Muscle of arm (tissue), 12 donors: Measurements from ENCODE around the gene UPF1. TPM values are rescaled to one million over a fixed set of nuclear protein-coding genes. Genes with fewer than 3 reads are reported as not detected.

Experiments
- DNase-seq: peaks from one replicate; pipeline ENCODE4 v3.0.0-alpha.2; 2013
- polyA plus RNA-seq, 12 donors: library from polyadenylated mRNA; unstranded; fragments of 120-200 nt; gene quantifications; one replicate each; pipeline ENCODE4 v1.2.1, GENCODE V29; 2013; ENCODE audit not compliant: insufficient read length in 12 of 12

Gene UPF1
- polyA plus RNA-seq, 12 donors: 25.3 to 86.6 (median 33.8) TPM; not detected in 1

GRCh38 chr19:18833849-18834643 is 2.3 kb downstream of the UPF1 start:
- DNase-seq: no peak

DNA sequence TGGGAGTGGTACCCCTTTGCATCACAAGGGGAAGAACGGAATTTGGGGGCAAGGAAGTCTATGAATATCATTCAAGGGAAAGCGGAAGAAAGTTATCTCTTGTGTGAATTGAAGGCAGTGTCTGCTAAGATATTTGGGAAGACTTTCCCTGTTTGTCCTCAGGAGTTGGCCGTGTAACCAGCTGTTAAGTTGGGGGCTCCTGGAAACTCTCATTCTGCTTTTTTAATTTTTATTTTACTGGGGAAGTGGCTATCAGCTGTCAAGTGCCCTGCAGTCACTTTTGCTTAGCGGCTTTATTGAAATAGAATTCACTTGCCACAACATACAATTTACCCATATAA is 2.9 kb downstream of the UPF1 start:
- DNase-seq: no peak

DNA sequence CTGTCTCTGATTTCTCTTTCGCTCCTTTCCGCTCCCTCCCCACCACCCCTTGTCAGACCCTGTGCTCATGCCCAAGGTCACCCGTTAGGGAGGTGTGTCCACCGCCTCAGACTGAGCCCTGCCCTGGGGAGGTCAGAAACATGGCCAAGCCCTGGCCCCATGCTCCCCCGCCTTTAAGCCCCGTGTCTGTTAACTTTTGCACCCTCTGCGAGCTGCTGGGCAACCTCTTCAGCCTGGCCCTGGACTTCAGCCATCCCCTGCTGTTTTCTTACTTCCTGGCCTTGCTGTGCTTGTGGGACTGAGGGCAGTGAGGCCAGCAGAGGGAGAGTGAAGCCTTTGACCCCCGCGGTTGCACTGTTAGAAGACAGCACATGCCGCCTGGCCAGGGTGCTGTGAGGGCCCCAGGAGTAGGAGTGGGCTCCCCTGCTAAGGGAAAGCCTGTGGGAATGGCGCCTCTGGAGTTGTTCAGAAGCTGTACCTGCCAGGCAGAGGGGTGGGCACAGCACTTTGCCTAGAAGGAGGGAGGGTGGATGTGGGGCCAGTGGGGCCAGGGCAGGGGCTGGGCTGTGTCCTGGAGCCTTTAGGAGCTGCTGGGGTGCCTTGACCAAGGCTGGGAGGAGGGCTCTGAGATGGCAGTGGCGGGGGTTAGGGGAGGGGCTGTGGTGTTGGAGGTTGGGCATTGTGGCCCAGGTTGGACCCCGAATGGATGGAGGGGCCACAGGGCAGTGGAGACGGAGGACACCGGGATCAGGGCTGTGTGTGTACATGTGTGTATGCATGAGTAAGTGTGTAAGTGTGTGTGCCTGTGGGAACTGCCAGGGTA is 7.9 kb downstream of the UPF1 start:
- DNase-seq: no peak

DNA sequence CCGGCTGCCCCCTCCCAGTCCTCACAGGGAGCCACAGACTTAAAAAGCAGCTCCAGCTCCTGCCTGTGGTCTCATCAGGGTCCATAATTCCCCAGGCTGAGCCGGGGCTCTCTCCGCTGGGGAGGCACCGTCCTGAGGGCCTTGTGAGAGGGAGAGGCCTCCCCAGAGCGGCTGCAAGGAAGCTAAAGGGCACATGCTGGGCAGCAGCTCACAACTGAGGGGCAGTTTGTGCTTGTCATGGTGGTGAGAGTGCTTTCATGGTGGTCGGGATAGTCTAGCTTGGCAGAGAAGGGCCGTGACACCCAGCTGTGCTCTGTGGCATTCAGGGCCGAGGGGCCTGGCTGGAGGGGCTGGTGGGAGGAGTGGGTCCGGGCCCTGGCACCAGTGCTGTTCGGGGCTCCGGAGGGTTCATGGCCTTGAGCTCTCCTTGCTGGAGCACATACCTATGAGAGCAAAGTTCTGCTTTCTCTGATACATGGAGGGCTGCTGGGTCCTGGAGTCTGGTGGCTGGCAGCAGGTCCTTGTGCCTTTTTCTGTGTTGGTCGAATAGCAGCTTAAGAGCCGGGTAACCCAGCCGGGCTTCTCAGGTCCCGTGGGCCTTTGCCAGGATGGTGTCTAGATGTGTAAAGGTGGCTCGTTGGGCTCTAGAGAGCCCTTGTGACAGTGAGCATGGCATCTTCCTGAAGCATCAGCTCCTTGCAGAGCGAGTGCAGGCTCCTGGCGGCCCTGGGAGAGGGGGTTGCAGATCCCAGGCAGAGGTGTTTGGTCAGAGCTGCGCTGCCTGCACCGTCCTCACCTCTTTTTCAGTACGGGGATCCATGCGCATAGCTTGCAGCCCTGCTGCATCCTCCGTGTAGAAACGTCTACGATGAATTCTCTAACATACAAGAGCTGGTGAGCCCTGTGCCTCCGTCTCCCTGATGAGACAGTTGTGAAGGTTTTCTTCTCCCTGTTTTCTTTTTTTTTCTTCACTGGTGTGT is 8.8 kb downstream of the UPF1 start:
- DNase-seq: no peak

DNA sequence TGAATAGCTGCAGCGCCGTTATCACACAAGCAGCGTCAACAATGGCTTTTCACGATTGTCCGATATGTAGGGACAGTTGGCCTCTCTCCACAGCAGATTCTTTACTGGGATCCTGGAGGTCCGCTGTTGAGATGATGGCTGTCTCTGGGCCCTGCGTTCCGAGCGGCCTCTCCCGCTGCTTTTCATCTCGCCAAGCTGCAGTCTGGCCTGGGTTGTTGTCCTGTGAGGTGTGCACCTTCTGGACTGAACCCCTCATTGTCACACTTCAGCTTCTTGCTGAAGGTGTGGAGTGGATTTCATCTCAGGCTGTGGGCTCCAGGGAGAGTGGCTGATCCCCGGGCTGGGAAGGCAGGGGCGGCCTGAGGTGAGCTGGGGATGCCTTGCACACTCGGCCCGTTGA is 9.6 kb downstream of the UPF1 start:
- DNase-seq: no peak

GRCh38 chr19:18842166-18842565 is 10.4 kb downstream of the UPF1 start:
- DNase-seq: no peak

DNA sequence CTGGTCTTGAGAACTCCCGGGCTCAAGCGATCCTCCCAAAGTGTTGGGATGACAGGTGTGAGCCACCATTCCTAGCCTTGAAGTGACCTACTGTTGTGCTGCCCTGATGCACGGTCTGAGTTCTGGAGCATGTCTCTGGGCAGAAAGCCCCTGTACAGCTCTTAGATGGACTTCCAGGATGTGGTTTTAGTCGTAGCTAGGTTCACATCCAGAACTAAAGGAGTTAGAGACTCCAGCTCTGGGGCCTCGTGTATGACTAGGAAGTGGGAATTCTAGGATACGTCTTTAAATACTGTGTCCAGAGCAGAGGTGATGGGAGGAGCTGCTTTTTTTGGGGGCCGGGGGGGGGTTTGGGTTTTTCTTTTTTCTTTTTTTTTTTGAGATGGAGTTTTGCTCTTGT is 12.2 kb downstream of the UPF1 start:
- DNase-seq: no peak

DNA sequence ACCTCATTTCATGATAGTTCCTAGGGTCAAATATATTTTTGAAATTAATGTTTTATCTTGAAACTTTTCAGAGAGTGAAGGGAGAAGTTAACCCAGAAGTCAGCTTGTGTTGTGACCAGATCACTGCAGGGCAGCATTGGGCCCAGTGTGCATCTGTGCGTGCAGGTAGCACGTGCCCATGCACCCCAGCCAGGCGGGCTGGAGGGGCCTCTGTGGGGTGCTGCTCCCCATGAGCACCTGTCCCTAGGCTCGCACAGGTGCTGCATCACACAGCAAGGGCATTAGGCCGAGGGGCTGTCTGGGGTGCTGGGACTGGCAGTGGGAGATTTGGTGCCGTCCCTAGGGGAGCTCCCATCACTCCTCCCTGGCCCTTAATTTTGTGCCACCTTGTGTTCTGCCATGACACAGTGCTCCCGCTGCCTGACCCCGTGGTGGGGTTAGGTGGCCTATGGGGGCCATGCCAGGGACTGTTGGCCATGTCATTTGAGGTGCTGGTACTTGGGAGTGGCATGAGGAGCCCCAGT is 13.1 kb downstream of the UPF1 start:
- DNase-seq: no peak

- no peak for DNase-seq
These were observed 14.2 kb downstream of the UPF1 start for GRCh38 chr19:18845961-18846360.

DNA sequence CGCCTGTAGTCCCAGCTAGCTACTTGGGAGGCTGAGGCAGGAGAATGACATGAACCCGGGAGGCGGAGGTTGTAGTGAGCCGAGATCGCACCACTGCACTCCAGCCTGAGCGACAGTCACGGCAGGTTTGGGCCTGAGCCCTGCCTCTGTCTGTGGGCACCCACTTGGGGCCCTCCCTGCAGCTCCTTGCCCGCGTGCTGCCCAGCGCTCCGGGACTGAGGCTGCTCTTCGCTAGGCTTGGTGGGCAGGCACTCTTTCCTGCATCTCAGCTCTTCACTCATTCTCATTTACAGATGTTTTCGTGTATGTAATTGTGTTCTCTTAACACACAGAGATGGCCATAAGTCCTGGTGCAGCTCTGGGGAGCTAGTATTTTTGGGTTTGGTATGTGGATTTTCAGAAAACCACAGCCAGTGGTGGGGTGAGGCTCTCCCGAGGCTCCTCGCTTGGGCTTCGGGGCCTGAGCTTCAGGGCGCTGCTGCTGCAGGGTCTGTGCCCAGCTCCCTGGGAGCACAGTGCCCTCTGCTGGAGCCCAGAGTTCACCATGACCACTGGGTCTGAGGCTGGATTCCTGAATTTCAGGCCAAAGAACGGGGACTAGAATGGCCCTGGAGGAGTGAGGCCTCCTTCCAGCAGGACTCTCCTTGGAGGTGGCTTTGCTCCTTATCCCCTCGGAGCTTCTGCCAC is 15.2 kb downstream of the UPF1 start:
- peak; percentile 84 for DNase-seq

DNA sequence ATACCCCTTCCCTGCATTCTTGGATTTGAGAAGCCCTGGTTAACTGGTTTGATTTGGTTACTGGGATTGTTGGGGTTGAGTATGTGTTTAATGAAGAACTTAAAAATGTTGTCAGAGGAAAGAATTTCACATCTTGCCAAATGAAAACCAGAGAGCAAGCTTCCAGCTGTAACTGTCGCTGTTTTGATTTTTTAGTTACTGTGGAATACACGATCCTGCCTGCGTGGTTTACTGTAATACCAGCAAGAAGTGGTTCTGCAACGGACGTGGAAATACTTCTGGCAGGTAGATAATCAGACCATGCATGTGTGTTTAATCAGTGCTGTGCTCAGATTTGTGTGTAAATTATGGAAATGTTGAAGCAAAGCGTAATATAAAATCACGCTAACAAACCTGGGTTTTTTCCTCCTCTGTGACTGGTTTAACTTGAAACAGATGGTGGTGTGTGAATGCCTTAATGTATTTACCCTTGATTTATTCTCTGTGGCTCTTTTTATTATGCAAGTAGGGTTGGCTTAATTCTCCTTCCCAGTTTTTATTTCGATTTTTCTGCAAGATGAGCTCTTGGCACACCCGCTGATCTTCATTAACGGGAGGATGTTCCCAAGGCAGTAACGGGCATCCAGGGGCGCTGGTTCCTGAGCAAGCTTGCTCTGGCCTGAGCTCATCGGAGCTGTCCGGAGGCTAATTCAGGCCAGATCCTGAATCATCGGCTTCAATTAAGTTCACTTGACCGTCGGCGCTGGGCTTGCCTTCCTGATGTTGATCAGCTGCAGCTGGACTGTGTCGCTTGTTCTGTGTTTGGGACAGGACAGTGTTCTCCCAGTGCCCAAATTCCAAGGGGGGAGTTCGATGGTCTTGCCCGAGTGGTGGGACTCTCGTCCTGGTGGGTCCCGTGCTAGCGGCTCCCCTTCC is 16.0 kb downstream of the UPF1 start:
- peak; percentile 57 for DNase-seq

GRCh38 chr19:18848878-18849661 is 17.3 kb downstream of the UPF1 start:
- peak; percentile 76 for DNase-seq

DNA sequence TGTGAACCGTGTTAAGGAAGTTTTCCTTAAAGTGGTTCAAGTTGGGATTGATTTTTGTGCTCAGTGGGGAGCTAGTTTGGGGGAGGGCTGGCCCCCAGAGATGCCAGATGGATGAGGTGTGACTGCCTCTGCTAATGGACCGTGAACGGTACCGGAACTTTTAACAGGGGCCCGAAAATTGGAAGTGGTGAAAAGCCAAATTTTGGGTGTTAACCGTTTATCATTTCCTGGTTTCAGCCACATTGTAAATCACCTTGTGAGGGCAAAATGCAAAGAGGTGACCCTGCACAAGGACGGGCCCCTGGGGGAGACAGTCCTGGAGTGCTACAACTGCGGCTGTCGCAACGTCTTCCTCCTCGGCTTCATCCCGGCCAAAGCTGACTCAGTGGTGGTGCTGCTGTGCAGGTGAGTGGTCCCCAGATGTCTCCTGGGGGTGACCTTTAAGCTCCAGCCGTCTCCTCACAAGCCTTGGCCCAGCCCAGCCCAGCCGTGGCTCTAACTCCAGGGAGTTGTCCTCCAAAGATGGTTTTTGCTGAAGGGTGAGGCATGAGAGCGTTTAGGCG is 18.2 kb downstream of the UPF1 start:
- DNase-seq: no peak

DNA sequence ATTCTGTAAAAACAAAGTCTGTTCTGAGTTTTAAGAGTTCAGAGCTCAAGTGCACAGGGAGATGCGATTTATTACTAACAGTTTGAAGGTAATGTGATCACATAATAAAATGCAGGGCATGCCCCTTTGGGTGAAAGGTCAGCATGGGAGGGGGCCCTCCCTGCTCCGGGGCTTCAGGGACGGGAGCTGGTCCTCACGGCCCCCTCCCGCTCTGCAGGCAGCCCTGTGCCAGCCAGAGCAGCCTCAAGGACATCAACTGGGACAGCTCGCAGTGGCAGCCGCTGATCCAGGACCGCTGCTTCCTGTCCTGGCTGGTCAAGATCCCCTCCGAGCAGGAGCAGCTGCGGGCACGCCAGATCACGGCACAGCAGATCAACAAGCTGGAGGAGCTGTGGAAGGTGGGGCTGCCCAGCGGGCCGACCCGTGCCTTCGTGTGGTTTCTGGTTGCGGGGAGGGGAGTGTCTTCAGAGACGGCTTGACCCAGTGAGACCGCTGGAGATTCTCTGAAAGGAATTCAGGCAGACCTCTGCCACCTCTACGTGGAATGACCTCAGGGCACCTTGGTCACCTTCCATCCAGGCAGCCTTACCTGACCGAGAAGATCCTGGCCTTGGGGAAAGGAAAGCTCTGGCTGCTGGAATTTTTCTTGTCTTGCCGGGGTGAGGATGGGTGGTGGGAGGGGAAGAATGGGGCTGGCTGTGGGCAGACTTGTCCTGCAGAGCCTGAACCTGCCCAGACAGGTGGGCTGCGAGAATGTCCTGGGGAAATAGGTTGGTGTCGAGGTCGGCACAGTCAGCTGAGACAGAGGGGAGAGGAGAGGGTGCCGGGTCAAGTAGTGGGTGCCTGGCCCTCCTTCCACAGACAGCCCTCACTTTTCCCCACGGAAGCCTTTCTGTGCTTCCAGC is 19.0 kb downstream of the UPF1 start:
- no peak for DNase-seq

- no peak for DNase-seq
These were observed 20.0 kb downstream of the UPF1 start for GRCh38 chr19:18851673-18852325.

GRCh38 chr19:18852648-18853047 is 20.9 kb downstream of the UPF1 start:
- no peak for DNase-seq

DNA sequence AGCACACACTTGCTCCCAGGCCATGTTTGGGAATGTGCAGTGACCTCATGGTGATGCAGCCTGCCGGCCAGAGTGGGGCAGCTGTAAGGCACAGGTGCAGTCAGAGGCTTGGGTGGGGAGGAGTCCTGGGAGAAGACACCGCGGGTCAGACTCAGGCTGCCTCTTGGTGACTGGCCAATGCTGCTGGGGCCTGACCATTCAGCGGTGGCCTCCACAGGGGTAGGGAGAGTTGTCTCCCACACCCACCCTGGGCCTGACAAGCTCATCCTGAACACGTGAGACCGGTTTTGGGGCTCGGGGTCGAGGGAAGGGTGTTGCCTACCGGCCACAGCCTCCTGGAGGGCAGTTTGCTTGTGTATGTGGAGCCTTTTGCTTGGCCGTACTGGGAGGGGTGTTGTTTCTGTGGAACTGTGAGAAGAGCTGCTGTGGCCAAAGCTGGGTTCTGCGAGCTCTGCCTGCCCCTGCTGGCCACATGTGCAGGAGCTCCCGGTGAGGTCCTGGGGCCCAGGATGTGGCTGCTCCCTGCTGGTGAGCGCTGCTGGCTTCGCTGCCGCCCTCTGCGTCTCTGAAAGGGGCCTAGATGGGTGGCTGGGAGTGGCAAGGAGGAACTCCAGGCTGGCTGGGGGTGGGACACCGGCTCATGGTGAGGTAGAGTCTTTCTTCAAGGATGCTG is 22.1 kb downstream of the UPF1 start:
- DNase-seq: no peak
